Measurements from ENCODE around the gene BRIX1. TPM values are rescaled to one million over a fixed set of nuclear protein-coding genes. Genes with fewer than 3 reads are reported as not detected.
"Not testable (repeated sequence)": the region's sequence is repeated elsewhere in the genome, so short reads cannot be mapped to it uniquely, and the experiment has no call there.

BRIX1 gene
- total RNA-seq, 1 experiment from 2014 or later, result 96.5 TPM

DNA sequence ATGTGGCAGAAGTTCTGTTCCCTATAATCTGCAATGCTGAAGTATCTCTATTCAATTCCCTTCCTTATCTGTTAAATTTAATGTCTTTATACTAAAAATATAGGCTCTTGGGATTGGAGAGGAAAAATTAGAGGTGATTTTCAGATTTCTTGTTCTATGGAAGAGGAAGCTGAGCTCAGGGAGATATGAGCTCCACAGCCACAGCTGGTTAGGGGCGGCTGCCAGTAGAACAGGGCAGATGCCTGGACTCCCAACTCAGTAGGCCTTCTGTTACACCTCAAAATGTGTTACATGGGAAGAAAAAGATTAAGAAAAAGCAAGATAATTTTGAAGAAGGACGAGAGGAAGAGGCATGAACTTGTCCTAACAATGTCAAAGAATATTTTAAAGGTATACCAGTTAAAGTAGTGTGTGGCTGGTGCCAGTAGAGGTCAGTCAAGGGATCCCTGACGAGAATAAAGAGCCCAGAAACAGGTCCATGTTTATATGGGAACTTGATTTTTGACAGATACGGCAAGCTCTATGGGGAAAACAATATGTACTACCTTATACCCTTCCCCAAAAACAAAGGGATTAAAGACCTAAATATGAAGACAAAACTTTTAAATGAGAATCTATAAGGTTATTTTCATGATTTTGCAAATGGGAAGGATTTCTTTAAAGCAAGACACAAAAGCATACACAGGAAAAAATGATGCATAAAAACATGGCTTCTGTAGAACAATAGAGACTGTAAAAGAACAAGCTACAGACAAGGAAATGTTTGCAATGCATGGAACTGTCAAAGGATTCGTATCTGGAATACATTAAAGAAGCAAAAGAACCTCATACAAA, 42.6 kb downstream of the BRIX1 start:
- DNase-seq (ENCODE audit: extremely low read depth, low read depth), result peak; percentile 24

DNA sequence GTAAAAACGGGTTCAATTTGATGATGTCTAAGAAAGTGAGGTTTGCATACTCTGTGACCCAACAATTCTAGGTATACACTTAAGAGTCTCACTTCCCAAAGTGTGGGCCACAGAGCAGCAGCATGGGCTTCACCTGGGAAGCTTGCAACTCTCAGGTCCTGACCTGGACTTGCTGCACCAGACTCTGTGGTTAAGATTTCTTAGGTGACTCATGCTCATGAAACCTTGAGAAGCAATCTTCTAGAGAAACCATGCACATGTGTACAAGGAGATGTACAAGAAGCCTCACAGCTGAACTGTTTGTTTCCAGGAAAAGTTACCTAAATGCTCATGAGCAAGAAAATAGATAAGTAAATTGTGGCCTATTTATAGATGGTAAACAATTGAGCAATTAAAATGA, 43.8 kb downstream of the BRIX1 start:
- DNase-seq (ENCODE audit: extremely low read depth, low read depth), result no peak

DNA sequence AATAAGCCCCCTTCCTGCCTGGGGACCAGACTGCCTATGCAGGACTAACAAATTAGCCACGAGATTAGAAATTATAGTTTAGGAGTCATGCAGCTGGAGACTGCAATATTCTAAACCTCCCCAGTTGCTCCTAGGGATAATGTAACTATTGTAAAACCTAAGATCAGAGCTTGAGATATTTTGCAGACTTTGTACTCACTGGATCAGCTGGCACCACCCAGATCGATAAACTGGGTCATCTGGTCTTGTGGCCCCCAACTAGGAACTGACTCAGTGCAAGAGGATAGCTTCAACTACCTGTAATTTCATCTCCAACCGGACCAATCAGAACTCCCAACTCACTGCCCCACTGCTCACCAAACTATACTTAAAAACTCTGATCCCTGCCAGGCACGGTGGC, 52.0 kb downstream of the BRIX1 start:
- DNase-seq (ENCODE audit: extremely low read depth, low read depth), result no peak

DNA sequence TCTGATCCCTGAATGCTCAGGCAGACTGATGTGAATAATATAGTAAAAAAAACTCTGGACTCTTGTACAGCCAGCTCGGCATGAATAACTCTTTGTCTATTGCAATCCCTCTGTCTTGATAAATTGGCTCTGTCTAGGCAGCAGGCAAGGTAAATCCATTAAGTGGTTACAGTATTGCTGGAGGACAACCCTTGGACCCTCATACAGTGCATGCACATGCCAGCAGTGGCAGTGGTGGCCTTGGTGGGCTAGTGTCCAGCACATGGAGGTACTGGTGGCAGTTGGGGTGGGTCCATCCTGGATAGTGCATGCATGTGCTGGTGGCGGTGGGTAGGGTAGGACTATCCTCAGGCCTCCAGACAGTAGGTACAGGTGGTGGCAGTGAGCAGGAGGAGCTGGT, 52.7 kb downstream of the BRIX1 start:
- no peak for DNase-seq (ENCODE audit: extremely low read depth, low read depth)

DNA sequence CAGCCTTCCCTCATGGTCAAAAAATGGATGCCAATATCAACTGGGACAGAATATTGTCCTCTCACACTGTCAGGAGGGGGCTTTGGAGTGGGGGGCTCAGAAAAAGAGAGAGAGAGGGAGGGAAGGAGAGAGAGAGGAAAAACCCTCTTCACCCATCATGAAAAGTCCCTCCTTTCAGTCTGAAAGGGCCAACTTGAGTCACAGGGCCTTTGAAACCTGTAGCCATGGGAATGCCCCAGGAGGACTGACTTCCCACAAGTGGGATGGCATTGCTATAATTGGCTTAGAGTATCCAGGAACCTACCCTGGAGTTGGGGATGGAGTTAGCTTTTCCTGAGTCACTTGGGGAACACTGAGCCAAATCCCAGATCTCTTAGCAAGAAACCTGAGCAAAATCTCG, 55.0 kb downstream of the BRIX1 start:
- no peak for DNase-seq (ENCODE audit: extremely low read depth, low read depth)

DNA sequence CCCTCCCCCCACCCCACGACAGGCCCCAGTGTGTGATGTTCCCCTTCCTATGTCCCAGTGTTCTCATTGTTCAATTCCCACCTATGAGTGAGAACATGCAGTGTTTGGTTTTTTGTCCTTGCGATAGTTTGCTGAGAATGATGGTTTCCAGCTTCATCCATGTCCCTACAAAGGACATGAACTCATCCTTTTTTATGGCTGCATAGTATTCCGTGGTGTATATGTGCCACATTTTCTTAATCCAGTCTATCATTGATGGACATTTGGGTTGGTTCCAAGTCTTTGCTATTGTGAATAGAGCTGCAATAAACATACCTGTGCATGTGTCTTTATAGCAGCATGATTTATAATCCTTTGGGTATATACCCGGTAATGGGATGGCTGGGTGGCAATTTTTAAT, 56.1 kb downstream of the BRIX1 start:
- not testable (repeated sequence) for DNase-seq (ENCODE audit: extremely low read depth, low read depth)

Other genes starting within 250 kb of the BRIX1 start
- gene TTC23L, start 76.5 kb upstream of the BRIX1 start, total RNA-seq (2014; rRNA removed; shearing (Covaris generic)), result 0.12 TPM in 1 of 2 replicates, not detected in the other
- gene RAD1, start 207 bp upstream of the BRIX1 start, total RNA-seq (2014; rRNA removed; shearing (Covaris generic)), result 38.0 and 38.1 TPM in 2 replicates
- gene DNAJC21, start 13.8 kb downstream of the BRIX1 start, total RNA-seq (2014; rRNA removed; shearing (Covaris generic)), result 39.3 and 42.9 TPM in 2 replicates
- not detected in 2 replicates for gene AGXT2, start 132.2 kb downstream of the BRIX1 start, total RNA-seq (2014; rRNA removed; shearing (Covaris generic))